GM23338 (cell line): ENCODE data around the gene ELAVL2.

Experiments
- EZH2 ChIP-seq: fragments of 200-600 bp; sonication (generic); IDR thresholded peaks from one replicate; pipeline ENCODE4 v1.8.0; 2017; ENCODE audit warnings: antibody characterized with exemption, mild to moderate bottlenecking, low read depth; ENCODE audit not compliant: unreplicated experiment
- EZH2phosphoT487 ChIP-seq: fragments of 200-600 bp; sonication (generic); IDR thresholded peaks from one replicate; pipeline ENCODE4 v1.8.1; 2018; ENCODE audit warnings: antibody characterized with exemption; ENCODE audit not compliant: unreplicated experiment
- JUNB ChIP-seq: IDR thresholded peaks from one replicate; pipeline ENCODE4 v1.6.1; 2016; ENCODE audit warnings: antibody characterized with exemption; ENCODE audit not compliant: unreplicated experiment
- NANOG ChIP-seq: IDR thresholded peaks from 2 replicates; pipeline ENCODE4 v1.6.1; 2016; ENCODE audit warnings: antibody characterized with exemption, borderline replicate concordance
- POLR2AphosphoS5 ChIP-seq: IDR thresholded peaks from 2 replicates; pipeline ENCODE4 v1.6.1; 2016; ENCODE audit warnings: antibody characterized with exemption, low read depth
- TF ChIP-seq, protein P1 (sequence below), 2 experiments: fragments of 200-600 bp in 1 of 2; sonication (generic) in 1 of 2; conservative IDR thresholded peaks; 2 replicates each; pipeline versions ENCODE4 v1.5.1 to v1.6.1; 2016 to 2017; ENCODE audit warnings: antibody characterized with exemption in 2 of 2, low read depth in 2 of 2, mild to moderate bottlenecking in 2 of 2, moderate library complexity in 1 of 2

DNA sequence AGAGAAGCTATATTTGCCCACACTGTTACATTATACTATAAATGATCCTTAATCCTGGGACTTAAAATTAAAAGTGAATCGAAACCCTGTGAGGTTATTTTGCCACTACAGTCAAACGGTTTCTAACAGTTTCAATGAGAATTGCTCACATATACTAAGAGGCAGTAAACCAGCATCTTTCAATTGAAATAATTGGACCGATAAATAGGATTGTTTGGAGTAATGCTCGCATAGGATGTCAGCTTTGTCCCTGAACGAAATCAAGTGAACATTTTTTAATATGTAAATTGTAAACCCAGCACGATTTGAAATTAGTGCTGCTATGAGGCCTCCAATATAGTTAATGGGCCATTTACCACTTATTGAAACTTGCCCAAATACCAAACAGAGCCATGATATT lies 60.5 kb downstream of the ELAVL2 start:
- TF ChIP-seq, protein P1, sequence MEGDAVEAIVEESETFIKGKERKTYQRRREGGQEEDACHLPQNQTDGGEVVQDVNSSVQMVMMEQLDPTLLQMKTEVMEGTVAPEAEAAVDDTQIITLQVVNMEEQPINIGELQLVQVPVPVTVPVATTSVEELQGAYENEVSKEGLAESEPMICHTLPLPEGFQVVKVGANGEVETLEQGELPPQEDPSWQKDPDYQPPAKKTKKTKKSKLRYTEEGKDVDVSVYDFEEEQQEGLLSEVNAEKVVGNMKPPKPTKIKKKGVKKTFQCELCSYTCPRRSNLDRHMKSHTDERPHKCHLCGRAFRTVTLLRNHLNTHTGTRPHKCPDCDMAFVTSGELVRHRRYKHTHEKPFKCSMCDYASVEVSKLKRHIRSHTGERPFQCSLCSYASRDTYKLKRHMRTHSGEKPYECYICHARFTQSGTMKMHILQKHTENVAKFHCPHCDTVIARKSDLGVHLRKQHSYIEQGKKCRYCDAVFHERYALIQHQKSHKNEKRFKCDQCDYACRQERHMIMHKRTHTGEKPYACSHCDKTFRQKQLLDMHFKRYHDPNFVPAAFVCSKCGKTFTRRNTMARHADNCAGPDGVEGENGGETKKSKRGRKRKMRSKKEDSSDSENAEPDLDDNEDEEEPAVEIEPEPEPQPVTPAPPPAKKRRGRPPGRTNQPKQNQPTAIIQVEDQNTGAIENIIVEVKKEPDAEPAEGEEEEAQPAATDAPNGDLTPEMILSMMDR (conservative IDR thresholded peaks at IDR 0.05; ENCODE audit: low read depth in 2 of 2) = no peak
- TF ChIP-seq EZH2phosphoT487 (no peak), POLR2AphosphoS5 (no peak), EZH2 (no peak), JUNB (no peak), NANOG (no peak)
